ENCODE data around the gene NUDT19.
A peak's percentile ranks its signal among the peaks of the same experiment; 100 is the strongest.
"Not testable (repeated sequence)": the region's sequence is repeated elsewhere in the genome, so short reads cannot be mapped to it uniquely, and the experiment has no call there.

The NUDT19 gene

GRCh38 chr19:32682317-32682716, 9.3 kb upstream of the NUDT19 start:
- no peak overlapping the region for H3K4me3 ChIP-seq (ENCODE audit: low read length)
- DNase-seq (ENCODE audit: low read depth): peak; percentile 57
- no peak for TF ChIP-seq CTCF (IDR thresholded peaks at IDR 0.05; ENCODE audit: insufficient read depth, low read depth, low read length, missing control alignments)

- no peak overlapping the region for H3K4me3 ChIP-seq (ENCODE audit: low read length)
- TF ChIP-seq CTCF (IDR thresholded peaks at IDR 0.05; ENCODE audit: insufficient read depth, low read depth, low read length, missing control alignments): no peak
- no peak for DNase-seq (ENCODE audit: low read depth)
These were observed 4.7 kb upstream of the NUDT19 start for GRCh38 chr19:32686847-32687475.

- TF ChIP-seq CTCF (IDR thresholded peaks at IDR 0.05; ENCODE audit: insufficient read depth, low read depth, low read length, missing control alignments): no peak
- DNase-seq (ENCODE audit: low read depth): no peak
- no peak overlapping the region for H3K4me3 ChIP-seq (ENCODE audit: low read length)
These were observed 3.9 kb upstream of the NUDT19 start for GRCh38 chr19:32687681-32688080.

GRCh38 chr19:32688311-32688710, 3.3 kb upstream of the NUDT19 start:
- TF ChIP-seq CTCF (IDR thresholded peaks at IDR 0.05; ENCODE audit: insufficient read depth, low read depth, low read length, missing control alignments): no peak
- no peak for DNase-seq (ENCODE audit: low read depth)
- no peak overlapping the region for H3K4me3 ChIP-seq (ENCODE audit: low read length)

- no peak for TF ChIP-seq CTCF (IDR thresholded peaks at IDR 0.05; ENCODE audit: insufficient read depth, low read depth, low read length, missing control alignments)
- H3K4me3 ChIP-seq (ENCODE audit: low read length): peak overlapping the region; percentile 82
- peak; percentile 81 for DNase-seq (ENCODE audit: low read depth)
These were observed 518 bp downstream of the NUDT19 start for GRCh38 chr19:32691952-32692726.

GRCh38 chr19:32692727-32693061, 1.1 kb downstream of the NUDT19 start:
- TF ChIP-seq CTCF (IDR thresholded peaks at IDR 0.05; ENCODE audit: insufficient read depth, low read depth, low read length, missing control alignments): no peak
- H3K4me3 ChIP-seq (ENCODE audit: low read length): peak overlapping the region; percentile 82
- no peak for DNase-seq (ENCODE audit: low read depth)

- DNase-seq (ENCODE audit: low read depth): peak; percentile 54
- H3K4me3 ChIP-seq (ENCODE audit: low read length): peak overlapping the region; percentile 82
These were observed 1.8 kb downstream of the NUDT19 start for GRCh38 chr19:32693151-32694108.

GRCh38 chr19:32694316-32694715, 2.7 kb downstream of the NUDT19 start:
- peak overlapping the region; percentile 82 for H3K4me3 ChIP-seq (ENCODE audit: low read length)
- peak; percentile 46 for DNase-seq (ENCODE audit: low read depth)

- H3K4me3 ChIP-seq (ENCODE audit: low read length); DNase-seq (ENCODE audit: low read depth): not testable (repeated sequence)
These were observed 3.2 kb downstream of the NUDT19 start for GRCh38 chr19:32694851-32695250.

- DNase-seq (ENCODE audit: low read depth); H3K4me3 ChIP-seq (ENCODE audit: low read length): not testable (repeated sequence)
These were observed 3.9 kb downstream of the NUDT19 start for GRCh38 chr19:32695506-32695905.

- DNase-seq (ENCODE audit: low read depth); H3K4me3 ChIP-seq (ENCODE audit: low read length): not testable (repeated sequence)
These were observed 5.2 kb downstream of the NUDT19 start for GRCh38 chr19:32696771-32697170.

Measured in epithelial cell of esophagus (primary cell).